Uterus (tissue), 2 donors: ENCODE measurements around the gene OPCML.

ENCODE experiments used
- POLR2A ChIP-seq, 2 donors: fragments of 450-650 bp; IDR thresholded peaks; one replicate each; pipeline ENCODE4 v1.6.1; 2016; ENCODE audit warnings: antibody characterized with exemption in 2 of 2, mild to moderate bottlenecking in 1 of 2, moderate library complexity in 1 of 2
- TF ChIP-seq, protein P1 (sequence below), 4 experiments: fragments of 200-600 bp in 2 of 4; fragments of 450-650 bp in 2 of 4; sonication (generic) in 2 of 4; IDR thresholded peaks; one replicate each; pipeline ENCODE4 v1.5.1; 2016 to 2019; ENCODE audit warnings: antibody characterized with exemption in 4 of 4, mild to moderate bottlenecking in 2 of 4, moderate library complexity in 1 of 4

DNA sequence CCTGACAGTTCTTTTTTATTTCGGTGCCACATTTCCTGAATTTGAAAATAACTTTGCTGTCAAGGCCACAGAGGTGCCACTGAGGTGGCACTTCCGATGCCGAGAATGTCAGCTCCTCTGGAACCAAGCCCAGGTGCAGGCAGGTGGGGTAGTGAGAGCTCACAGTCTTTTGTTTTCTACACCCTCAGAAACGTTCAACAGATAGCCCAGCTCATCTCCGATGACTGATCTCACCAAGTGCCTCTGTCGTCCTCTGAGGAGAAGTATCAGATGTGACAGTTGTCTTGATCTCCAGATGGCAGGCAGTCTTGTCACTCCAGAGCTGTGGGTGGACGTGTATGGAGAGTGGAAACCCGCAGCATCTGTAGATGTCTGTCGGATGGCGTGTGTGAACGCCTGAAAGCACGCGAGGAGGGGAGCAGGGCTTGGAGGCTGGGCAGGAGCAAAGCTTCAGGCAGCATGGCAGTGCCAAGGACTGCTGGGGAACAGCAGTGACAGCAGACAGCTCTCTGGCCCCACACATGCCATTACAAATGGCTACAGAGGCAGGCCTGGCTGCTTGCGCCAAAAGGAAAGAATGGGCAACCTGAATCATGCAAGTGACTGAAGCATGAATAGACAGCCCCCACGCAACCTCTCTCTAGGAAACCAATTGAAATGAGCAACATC lies 877.0 kb downstream of the OPCML start:
- TF ChIP-seq, protein P1, sequence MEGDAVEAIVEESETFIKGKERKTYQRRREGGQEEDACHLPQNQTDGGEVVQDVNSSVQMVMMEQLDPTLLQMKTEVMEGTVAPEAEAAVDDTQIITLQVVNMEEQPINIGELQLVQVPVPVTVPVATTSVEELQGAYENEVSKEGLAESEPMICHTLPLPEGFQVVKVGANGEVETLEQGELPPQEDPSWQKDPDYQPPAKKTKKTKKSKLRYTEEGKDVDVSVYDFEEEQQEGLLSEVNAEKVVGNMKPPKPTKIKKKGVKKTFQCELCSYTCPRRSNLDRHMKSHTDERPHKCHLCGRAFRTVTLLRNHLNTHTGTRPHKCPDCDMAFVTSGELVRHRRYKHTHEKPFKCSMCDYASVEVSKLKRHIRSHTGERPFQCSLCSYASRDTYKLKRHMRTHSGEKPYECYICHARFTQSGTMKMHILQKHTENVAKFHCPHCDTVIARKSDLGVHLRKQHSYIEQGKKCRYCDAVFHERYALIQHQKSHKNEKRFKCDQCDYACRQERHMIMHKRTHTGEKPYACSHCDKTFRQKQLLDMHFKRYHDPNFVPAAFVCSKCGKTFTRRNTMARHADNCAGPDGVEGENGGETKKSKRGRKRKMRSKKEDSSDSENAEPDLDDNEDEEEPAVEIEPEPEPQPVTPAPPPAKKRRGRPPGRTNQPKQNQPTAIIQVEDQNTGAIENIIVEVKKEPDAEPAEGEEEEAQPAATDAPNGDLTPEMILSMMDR (IDR thresholded peaks at IDR 0.05), result no peak
- TF ChIP-seq POLR2A (IDR thresholded peaks at IDR 0.05), result no peak
